Stimulated activated CD8-positive, alpha-beta memory T cell treated with anti-CD3 and anti-CD28 coated beads, Interleukin-12 subunit alpha, Interleukin-12 subunit beta, amount 100 ng/mL, for 1 hour (primary cell): Measurements from ENCODE around the gene OPRM1.

Source experiments
- DNase-seq: peaks from one replicate; pipeline ENCODE4 v3.0.0-alpha.2; 2020; ENCODE audit warnings: low read depth

The OPRM1 gene

DNA sequence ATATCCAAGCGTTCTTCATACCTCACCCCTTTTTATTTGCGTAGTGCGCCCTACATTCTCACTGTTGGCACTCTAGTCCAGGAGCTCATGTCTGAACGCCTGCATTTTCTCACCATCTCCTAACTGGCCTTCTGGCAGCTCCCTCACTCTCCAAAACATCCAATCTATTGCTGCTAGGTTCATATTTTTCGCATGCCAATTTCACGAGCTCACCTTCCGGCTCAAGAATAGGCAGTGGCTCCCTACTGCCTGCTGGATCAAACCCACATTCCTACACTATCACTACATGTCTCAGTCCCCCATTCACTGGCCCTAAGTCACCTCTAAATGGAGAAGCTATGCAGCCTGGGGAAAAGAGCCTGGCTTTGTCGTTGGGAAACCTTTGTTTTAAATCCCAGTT, 202.5 kb downstream of the OPRM1 start:
- no peak for DNase-seq

- no peak for DNase-seq
Observed at GRCh38 chr6:154242617-154243357, 203.7 kb downstream of the OPRM1 start.

DNA sequence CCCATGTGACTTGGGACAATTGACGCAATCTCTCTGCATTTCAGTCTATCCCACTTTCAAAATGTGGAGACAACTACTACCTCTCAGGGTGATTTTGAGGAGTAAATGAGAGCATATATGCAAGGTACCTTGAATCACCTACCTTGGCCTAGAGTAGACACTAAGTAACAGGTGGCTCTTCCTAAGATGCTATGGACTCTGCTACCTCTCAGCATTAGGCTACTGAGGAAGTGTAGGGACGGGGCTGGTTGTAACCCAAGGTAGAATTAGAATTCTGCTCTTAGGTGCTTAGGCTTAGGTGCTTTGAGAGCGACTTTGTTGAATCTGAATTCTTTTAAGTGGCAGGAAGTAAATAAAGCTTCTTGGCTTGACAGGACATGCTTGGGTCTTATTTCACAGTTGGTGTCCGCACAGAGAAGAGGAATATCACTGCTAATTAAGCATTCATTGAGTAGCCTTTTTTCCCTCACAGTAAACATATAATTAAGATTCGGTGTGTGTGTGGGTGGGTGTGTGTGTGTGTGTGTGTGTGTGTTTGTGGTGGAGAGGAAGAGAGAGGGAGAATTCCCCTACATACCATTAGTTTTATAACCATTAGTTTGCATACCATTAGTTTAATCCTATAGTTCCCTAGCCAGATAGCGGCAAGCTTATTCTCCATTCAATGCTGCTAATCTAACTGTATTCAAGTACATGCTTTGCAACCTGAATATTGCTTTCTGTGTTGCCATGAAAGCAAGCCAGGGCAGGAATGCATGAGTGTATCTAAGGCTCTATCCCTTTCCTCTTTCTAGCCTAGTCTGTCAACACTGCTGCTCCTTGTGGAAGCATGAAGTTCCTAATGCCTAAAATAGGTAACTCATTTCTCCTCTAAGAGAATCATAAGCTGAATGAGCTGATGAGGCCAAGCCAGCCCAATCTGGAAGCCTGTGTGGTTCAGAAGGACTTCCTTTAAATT, 205.0 kb downstream of the OPRM1 start:
- DNase-seq: no peak

GRCh38 chr6:154245506-154245905, 206.5 kb downstream of the OPRM1 start:
- DNase-seq: no peak

GRCh38 chr6:154246723-154247118, 207.7 kb downstream of the OPRM1 start:
- no peak for DNase-seq

GRCh38 chr6:154247119-154247861, 208.2 kb downstream of the OPRM1 start:
- DNase-seq: no peak

GRCh38 chr6:154249499-154250298, 210.7 kb downstream of the OPRM1 start:
- no peak for DNase-seq

GRCh38 chr6:154251116-154251515, 212.1 kb downstream of the OPRM1 start:
- no peak for DNase-seq

- no peak for DNase-seq
Observed at GRCh38 chr6:154252678-154253077, 213.6 kb downstream of the OPRM1 start.

DNA sequence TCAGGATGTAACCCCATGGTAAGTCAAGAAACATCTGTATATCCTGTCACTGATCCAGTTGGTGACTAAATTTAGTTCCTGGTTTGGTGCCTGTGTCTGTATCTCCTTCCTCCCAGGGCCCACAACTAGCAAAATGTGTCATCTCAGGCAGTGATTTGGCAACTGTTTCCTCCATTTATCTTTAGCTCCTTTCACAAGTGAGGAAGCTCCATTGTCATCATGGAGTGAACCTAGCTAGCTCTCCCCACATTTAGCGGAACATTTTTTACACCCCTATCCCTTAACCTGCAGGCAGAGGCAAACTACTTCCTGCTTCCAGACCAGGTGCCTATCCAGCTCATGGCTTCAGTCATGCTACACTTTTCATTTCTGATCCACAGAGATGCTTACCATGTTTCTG, 218.0 kb downstream of the OPRM1 start:
- no peak for DNase-seq

DNA sequence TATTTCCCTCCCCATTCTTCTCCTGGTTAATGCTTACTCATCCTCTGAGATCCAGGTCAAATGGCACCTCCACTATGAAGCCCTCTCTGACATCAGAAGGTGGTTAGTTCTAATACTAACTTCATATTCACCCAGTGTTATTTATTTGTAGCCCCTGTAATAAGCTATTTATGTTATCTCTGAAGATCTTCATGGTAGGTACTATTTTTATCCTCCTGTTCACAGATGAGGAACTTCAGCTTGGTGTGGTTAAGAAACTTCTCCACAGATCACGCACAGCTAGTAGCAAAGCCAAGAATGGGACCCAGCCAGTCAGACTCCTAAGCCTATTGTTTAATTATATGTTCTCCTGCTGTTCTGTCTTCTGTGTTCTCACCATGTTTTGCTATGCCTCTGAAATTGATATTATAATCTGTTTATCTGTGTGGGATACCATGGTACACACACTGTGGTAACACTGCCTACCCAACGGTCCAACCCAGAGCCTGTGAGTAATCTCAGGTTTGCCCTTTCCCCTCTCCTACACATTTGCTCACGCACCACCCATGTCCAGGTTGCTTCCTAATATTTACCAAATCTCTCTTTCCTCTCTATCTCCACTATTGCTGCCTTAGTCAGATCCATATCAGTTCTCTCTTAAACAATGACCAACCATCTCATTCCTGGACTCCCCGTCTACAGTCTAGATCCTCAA, 219.2 kb downstream of the OPRM1 start:
- DNase-seq: no peak

- DNase-seq: no peak
Observed at GRCh38 chr6:154261688-154262397, 222.8 kb downstream of the OPRM1 start.

DNA sequence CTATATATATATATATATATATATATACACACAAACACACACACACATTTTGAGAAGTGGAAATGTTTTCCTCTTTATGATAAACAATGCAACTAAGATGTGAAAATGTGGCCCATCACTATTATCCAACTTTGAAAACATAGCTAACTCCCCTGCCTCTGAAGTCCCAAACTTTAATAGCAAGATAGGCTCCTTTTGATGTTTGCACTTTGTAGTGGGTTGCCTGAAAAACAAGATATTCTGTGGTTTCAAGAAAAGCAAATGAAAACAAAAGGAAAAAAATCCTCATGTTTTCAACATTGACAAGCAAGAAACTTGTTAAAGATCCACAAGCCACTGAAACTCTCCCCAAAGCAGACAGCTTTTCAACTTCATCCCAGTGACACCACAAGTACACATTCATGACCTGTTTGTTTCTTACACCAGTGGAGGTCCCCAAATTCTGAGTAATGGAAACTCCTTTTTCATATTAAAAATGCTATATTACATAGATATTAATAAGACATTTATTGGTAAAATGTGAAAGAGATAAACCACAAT, 227.6 kb downstream of the OPRM1 start:
- no peak for DNase-seq

- no peak for DNase-seq
Observed at GRCh38 chr6:154267508-154268106, 228.6 kb downstream of the OPRM1 start.

DNA sequence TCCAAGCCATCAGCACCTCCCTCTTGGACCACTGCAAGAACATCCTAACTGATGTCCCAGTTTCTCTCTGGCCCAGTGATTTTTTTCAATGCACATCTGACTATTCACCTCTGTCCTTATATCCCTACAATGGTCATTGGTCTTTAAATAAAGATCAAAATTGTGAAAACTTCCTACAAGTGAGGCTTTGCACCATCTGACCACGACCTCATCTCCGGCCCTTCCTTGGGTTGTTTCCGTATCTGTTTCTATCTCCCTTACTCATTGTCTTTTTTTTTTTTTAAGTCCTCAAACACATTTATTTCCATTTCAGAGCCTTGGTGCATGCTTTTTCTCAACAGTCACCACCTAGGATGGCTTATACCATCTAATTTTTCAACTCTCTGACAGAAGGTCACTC, 229.4 kb downstream of the OPRM1 start:
- no peak for DNase-seq

DNA sequence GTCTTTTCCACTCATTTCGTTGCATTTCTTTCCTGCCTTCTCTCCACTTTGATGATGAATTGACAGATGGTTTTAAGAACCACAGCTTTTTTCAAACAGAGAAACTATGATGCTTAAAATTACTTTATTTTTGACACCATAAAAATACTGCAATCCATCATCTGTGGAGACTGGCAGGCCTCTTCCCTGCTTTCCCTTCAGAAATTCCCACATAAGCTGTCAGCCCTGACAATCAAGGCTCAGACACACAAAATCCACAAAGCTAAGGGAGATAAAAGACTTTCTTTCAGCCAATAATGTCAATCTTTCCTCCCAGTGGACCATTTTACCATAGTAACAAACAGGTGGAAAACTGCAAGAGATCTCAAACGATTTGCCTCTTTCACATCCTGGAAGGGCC, 235.1 kb downstream of the OPRM1 start:
- DNase-seq: no peak

- DNase-seq: no peak
Observed at GRCh38 chr6:154276810-154277628, 238.0 kb downstream of the OPRM1 start.

- no peak for DNase-seq
Observed at GRCh38 chr6:154277629-154278017, 238.6 kb downstream of the OPRM1 start.

GRCh38 chr6:154280521-154280920, 241.5 kb downstream of the OPRM1 start:
- DNase-seq: no peak
